Body of pancreas (tissue), 4 donors: ENCODE results near the gene MTTP.

Experiments
- CTCF ChIP-seq, 7 experiments: fragments of 450-650 bp in 4 of 7; fragments of 200-600 bp in 3 of 7; sonication (generic) in 3 of 7; IDR thresholded peaks; one replicate each; pipeline ENCODE4 v1.5.1; 2016 to 2019; ENCODE audit warnings: antibody characterized with exemption in 7 of 7
- POLR2A ChIP-seq, 3 donors: fragments of 450-650 bp; IDR thresholded peaks; one replicate each; pipeline ENCODE4 v1.6.1; 2016; ENCODE audit warnings: antibody characterized with exemption in 3 of 3, mild to moderate bottlenecking in 2 of 3

DNA sequence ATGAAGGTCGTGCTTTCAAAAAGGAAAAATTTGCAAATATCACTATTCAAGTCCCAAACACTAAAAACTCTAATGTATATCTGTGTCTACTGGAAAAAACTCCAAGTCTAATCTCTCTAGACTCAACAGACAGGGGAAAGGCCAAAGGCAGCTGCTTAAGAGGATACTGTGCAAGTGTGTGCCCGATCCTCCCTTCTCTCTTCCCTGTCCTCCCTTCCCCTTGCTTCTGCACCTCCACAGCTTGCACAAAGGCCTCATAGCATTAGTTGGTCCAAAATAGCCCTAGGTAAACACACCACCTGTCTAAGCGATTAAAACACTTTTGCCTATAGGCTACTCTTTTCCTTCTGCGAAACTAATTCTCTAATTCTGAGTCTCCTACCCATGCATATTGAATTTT is 72.4 kb downstream of the MTTP start:
- TF ChIP-seq CTCF (IDR thresholded peaks at IDR 0.05), result no peak
- no peak for TF ChIP-seq POLR2A (IDR thresholded peaks at IDR 0.05)
